Sigmoid colon (tissue), 4 donors: ENCODE data around the gene TMEM95.
"Not testable (repeated sequence)": the region's sequence is repeated elsewhere in the genome, so short reads cannot be mapped to it uniquely, and the experiment has no call there.

Experiments used
- POLR2AphosphoS5 ChIP-seq, 4 donors: sonication (generic); formaldehyde crosslinking; IDR thresholded peaks; one replicate each; pipeline ENCODE4 v1.6.1; 2017; ENCODE audit warnings: antibody characterized with exemption in 4 of 4
- TF ChIP-seq, protein P1 (sequence below), 4 experiments: fragments of 450-650 bp in 3 of 4; fragments of 200-600 bp in 1 of 4; IDR thresholded peaks; one replicate each; pipeline ENCODE4 v1.5.1; 2016 to 2019; ENCODE audit warnings: antibody characterized with exemption in 4 of 4, mild to moderate bottlenecking in 3 of 4, moderate library complexity in 2 of 4

DNA sequence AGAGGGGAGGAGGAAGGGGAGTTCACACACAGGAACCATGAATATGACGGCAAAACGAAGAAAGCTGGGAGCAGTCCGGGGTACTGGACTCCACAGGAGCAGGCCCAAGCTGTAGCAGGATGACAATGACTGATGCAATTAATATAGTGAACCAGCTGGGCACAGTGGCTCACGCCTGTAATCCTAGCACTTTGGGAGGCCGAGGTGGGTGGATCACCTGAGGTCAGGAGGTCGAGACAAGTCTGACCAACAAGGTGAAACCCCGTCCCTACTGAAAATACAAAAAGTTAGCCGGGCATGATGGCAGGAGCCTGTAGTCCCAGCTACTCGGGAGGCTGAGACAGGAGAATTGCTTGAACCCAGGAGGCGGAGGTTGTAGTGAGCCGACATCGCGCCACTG, 19.2 kb upstream of the TMEM95 start:
- TF ChIP-seq, protein P1, sequence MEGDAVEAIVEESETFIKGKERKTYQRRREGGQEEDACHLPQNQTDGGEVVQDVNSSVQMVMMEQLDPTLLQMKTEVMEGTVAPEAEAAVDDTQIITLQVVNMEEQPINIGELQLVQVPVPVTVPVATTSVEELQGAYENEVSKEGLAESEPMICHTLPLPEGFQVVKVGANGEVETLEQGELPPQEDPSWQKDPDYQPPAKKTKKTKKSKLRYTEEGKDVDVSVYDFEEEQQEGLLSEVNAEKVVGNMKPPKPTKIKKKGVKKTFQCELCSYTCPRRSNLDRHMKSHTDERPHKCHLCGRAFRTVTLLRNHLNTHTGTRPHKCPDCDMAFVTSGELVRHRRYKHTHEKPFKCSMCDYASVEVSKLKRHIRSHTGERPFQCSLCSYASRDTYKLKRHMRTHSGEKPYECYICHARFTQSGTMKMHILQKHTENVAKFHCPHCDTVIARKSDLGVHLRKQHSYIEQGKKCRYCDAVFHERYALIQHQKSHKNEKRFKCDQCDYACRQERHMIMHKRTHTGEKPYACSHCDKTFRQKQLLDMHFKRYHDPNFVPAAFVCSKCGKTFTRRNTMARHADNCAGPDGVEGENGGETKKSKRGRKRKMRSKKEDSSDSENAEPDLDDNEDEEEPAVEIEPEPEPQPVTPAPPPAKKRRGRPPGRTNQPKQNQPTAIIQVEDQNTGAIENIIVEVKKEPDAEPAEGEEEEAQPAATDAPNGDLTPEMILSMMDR (IDR thresholded peaks at IDR 0.05), result not testable (repeated sequence)
- not testable (repeated sequence) for TF ChIP-seq POLR2AphosphoS5 (IDR thresholded peaks at IDR 0.05)
